ENCODE results near the gene NUAK2. TPM values are rescaled to one million over a fixed set of nuclear protein-coding genes. Genes with fewer than 3 reads are reported as not detected.

NUAK2 gene
- total and polyA plus RNA-seq, 2 of the 8 experiments (the other 6 are each of a cell fraction or from before 2014, with no cell fraction given), result 9.4 to 12.9 TPM

- Histone ChIP-seq H3K79me1 (ENCODE audit: low read depth, low read length) (no peaks in the 10 kb centered on the region; the same call in 1 of the 2 replicates), H3K18ac (ENCODE audit: extremely low read depth, low read length) (no peak overlapping the region), H2BK15ac (ENCODE audit: low read length) (peak overlapping the region; percentile 21; the same call in 1 of the 2 replicates), H4K5ac (ENCODE audit: insufficient read length, low read depth, low read length) (no peak overlapping the region), H4K91ac (replicated peaks; ENCODE audit: insufficient read length, low read length) (no peak overlapping the region), H4K20me1 (replicated peaks in 1 of 2; ENCODE audit: control insufficient read depth in 1 of 2, insufficient read depth in 2 of 2, low read length in 2 of 2) (no peaks in the 10 kb centered on the region), H2BK5ac (ENCODE audit: low read depth, low read length) (no peak overlapping the region), H3K14ac (ENCODE audit: insufficient read length) (no peak overlapping the region), H2BK20ac (ENCODE audit: low read length) (no peak overlapping the region), H3K27ac (ENCODE audit: low read depth, low read length) (no peak overlapping the region), H3K23ac (ENCODE audit: insufficient read length) (no peak overlapping the region), H3K4me3 (ENCODE audit: extremely low read depth in 1 of 4, insufficient read depth in 2 of 4, low read depth in 3 of 4, low read length in 4 of 4) (no peak overlapping the region), H3K4ac (replicated peaks; ENCODE audit: insufficient read length, low read depth, low read length) (no peak overlapping the region), H2BK120ac (replicated peaks; ENCODE audit: low read depth, low read length) (no peak overlapping the region), H3K4me1 (replicated peaks in 1 of 4; ENCODE audit: control insufficient read depth in 3 of 4, insufficient read depth in 4 of 4, low read length in 3 of 4) (peaks cover 4 to 13% (median 6%) of the 10 kb centered on the region in 4 experiments; a peak in 5 of 7 replicates), H2AK5ac (ENCODE audit: low read depth, low read length) (no peak overlapping the region), H3K9me3 (ENCODE audit: insufficient read depth in 2 of 2, low read depth in 1 of 2, low read length in 1 of 2) (no peaks in the 10 kb centered on the region), H3K56ac (replicated peaks; ENCODE audit: insufficient read length, low read depth, low read length) (no peak overlapping the region), H3K9ac (replicated peaks in 1 of 4; ENCODE audit: extremely low read depth in 1 of 4, low read depth in 3 of 4, low read length in 3 of 4) (no peak overlapping the region), H2BK12ac (ENCODE audit: low read depth, low read length) (no peak overlapping the region), H3K4me2 (ENCODE audit: insufficient read depth in 1 of 2, low read depth in 2 of 2, low read length in 2 of 2) (no peak overlapping the region), H3K23me2 (ENCODE audit: low read depth, low read length) (no peaks in the 10 kb centered on the region), H4K8ac (ENCODE audit: extremely low read depth, insufficient read depth, low read length) (no peak overlapping the region), H2AFZ (ENCODE audit: low read length) (no peak overlapping the region), H3K79me2 (ENCODE audit: control insufficient read depth in 1 of 2, insufficient read depth in 2 of 2, low read length in 2 of 2) (no peaks in the 10 kb centered on the region), H3K36me3 (ENCODE audit: control insufficient read depth in 2 of 4, insufficient read depth in 4 of 4, low read length in 3 of 4) (no peaks in the 10 kb centered on the region), H3K27me3 (replicated peaks in 1 of 4; ENCODE audit: control insufficient read depth in 3 of 4, extremely low read depth in 1 of 4, insufficient read depth in 3 of 4, low read length in 3 of 4) (no peaks in the 10 kb centered on the region)
- POLR2A ChIA-PET (ENCODE audit: partially characterized antibody), result interaction anchor here (1.0 to 1.6 kb wide), 3 partner anchors 10 to 41 kb away, joined by 3 to 4 read pairs (median 4); no protein-coding TSS in a partner anchor
- FAIRE-seq (no peak), DNase-seq (ENCODE audit: low read depth in 1 of 2, low spot score in 2 of 2) (no peak)
- CTCF ChIA-PET (ENCODE audit: partially characterized antibody), result interaction anchor here (0.6 to 42.6 kb wide), 8 partner anchors 0 to 396 kb away, joined by 3 to 2424 read pairs (median 4); partner anchors contain the start of genes KLHDC8A, NUAK2 and TMCC2
- 86% methylated on average over 1 of the region's 1 CpG; no CpG with 5 or more reads in 1 of the 2 experiments for WGBS, 2 experiments (ENCODE audit: extremely low coverage in 1 of 2, insufficient coverage in 1 of 2, insufficient read length in 1 of 2, insufficient replicate concordance in 2 of 2, low coverage in 1 of 2, low lambda C conversion rate in 2 of 2, missing lambda C conversion rate in 1 of 2)
- TF ChIP-seq JUN (IDR thresholded peaks at IDR 0.05; ENCODE audit: low read depth, low read length) (no peak), TEAD4 (IDR thresholded peaks at IDR 0.05; ENCODE audit: low read depth, low read length) (no peak), FOSL1 (IDR thresholded peaks at IDR 0.05; ENCODE audit: insufficient read depth, low read depth, low read length) (no peak), CBX8 (IDR thresholded peaks at IDR 0.05; ENCODE audit: borderline replicate concordance, low read depth, low read length) (no peak), RAD21 (IDR thresholded peaks at IDR 0.05 in 1 of 2, conservative IDR thresholded peaks at IDR 0.05 in 1 of 2; ENCODE audit: low read depth in 2 of 2, low read length in 2 of 2) (no peak), TAF7 (optimal IDR thresholded peaks at IDR 0.05; ENCODE audit: borderline replicate concordance, low read depth, low read length) (no peak), SAP30 (IDR thresholded peaks at IDR 0.05; ENCODE audit: insufficient read depth, insufficient replicate concordance, low read length) (no peak), CHD1 (IDR thresholded peaks at IDR 0.05; ENCODE audit: low read depth, low read length) (no peak), ZNF274 (IDR thresholded peaks at IDR 0.05; ENCODE audit: borderline replicate concordance, extremely low read depth, low read length) (no peak), CBX5 (IDR thresholded peaks at IDR 0.05; ENCODE audit: low read depth, low read length) (no peak), ATF3 (IDR thresholded peaks at IDR 0.05; ENCODE audit: insufficient read depth, low read depth, low read length) (no peak), CEBPB (IDR thresholded peaks at IDR 0.05; ENCODE audit: low read depth, low read length) (no peak), SP4 (IDR thresholded peaks at IDR 0.05; ENCODE audit: low read length) (no peak)
These were observed 61.5 kb downstream of the NUAK2 start for GRCh38 chr1:205259998-205260397.
